Thymus (tissue), 2 donors: ENCODE measurements around the gene LTA. TPM values are rescaled to one million over a fixed set of nuclear protein-coding genes. Genes with fewer than 3 reads are reported as not detected.

Experiments used
- polyA plus RNA-seq: library from polyadenylated mRNA; stranded (reverse); fragments of 200-250 nt; gene quantifications from one replicate; pipeline ENCODE4 v1.2.3, GENCODE V29; 2013
- total RNA-seq: library from RNA; stranded (reverse); fragments of 120-200 nt; gene quantifications from one replicate; pipeline ENCODE4 v1.2.4, GENCODE V29; 2013
- donor health status: healthy.

The LTA gene
- total and polyA plus RNA-seq, 2 donors: 2.2 to 8.9 TPM

Other genes starting within 250 kb of the LTA start
Only the 30 nearest of the 34 such genes appear.
- gene HLA-B, start 215.1 kb upstream of the LTA start, total RNA-seq: 1,474 TPM
- gene HLA-B, start 215.1 kb upstream of the LTA start, polyA plus RNA-seq: 2,173 TPM
- 5.6 TPM for gene MICA, start 168.7 kb upstream of the LTA start, total RNA-seq
- 9.4 TPM for gene MICA, start 168.7 kb upstream of the LTA start, polyA plus RNA-seq
- 9.5 TPM for gene MICB, start 74.1 kb upstream of the LTA start, total RNA-seq
- 4.2 TPM for gene MICB, start 74.1 kb upstream of the LTA start, polyA plus RNA-seq
- not detected for gene MCCD1, start 43.3 kb upstream of the LTA start, total RNA-seq
- gene MCCD1, start 43.3 kb upstream of the LTA start, polyA plus RNA-seq: not detected
- 305 TPM for gene DDX39B, start 30.3 kb upstream of the LTA start, total RNA-seq
- 761 TPM for gene DDX39B, start 30.3 kb upstream of the LTA start, polyA plus RNA-seq
- 3.3 TPM for gene ATP6V1G2, start 25.7 kb upstream of the LTA start, total RNA-seq
- gene ATP6V1G2, start 25.7 kb upstream of the LTA start, polyA plus RNA-seq: 2.5 TPM
- 15.4 TPM for gene NFKBIL1, start 24.7 kb upstream of the LTA start, total RNA-seq
- 23.6 TPM for gene NFKBIL1, start 24.7 kb upstream of the LTA start, polyA plus RNA-seq
- 3.5 TPM for gene TNF, start 3.3 kb downstream of the LTA start, total RNA-seq
- 1.4 TPM for gene TNF, start 3.3 kb downstream of the LTA start, polyA plus RNA-seq
- 337 TPM for gene LTB, start 10.1 kb downstream of the LTA start, total RNA-seq
- 128 TPM for gene LTB, start 10.1 kb downstream of the LTA start, polyA plus RNA-seq
- 134 TPM for gene LST1, start 14.0 kb downstream of the LTA start, total RNA-seq
- gene LST1, start 14.0 kb downstream of the LTA start, polyA plus RNA-seq: 32.4 TPM
- gene NCR3, start 20.7 kb downstream of the LTA start, total RNA-seq: 2.7 TPM
- gene NCR3, start 20.7 kb downstream of the LTA start, polyA plus RNA-seq: 2.4 TPM
- 558 TPM for gene AIF1, start 42.9 kb downstream of the LTA start, total RNA-seq
- 198 TPM for gene AIF1, start 42.9 kb downstream of the LTA start, polyA plus RNA-seq
- 35.3 TPM for gene PRRC2A, start 48.4 kb downstream of the LTA start, total RNA-seq
- 148 TPM for gene PRRC2A, start 48.4 kb downstream of the LTA start, polyA plus RNA-seq
- gene BAG6, start 80.4 kb downstream of the LTA start, total RNA-seq: 101 TPM
- 271 TPM for gene BAG6, start 80.4 kb downstream of the LTA start, polyA plus RNA-seq
- 6.1 TPM for gene APOM, start 83.6 kb downstream of the LTA start, total RNA-seq
- 9.1 TPM for gene APOM, start 83.6 kb downstream of the LTA start, polyA plus RNA-seq
- 19.1 TPM for gene C6orf47, start 88.5 kb downstream of the LTA start, total RNA-seq
- 16.7 TPM for gene C6orf47, start 88.5 kb downstream of the LTA start, polyA plus RNA-seq
- gene GPANK1, start 92.7 kb downstream of the LTA start, total RNA-seq: 25.2 TPM
- gene GPANK1, start 92.7 kb downstream of the LTA start, polyA plus RNA-seq: 13.8 TPM
- gene CSNK2B, start 93.8 kb downstream of the LTA start, total RNA-seq: 169 TPM
- 169 TPM for gene CSNK2B, start 93.8 kb downstream of the LTA start, polyA plus RNA-seq
- gene LY6G5B, start 97.7 kb downstream of the LTA start, total RNA-seq: 2.3 TPM
- gene LY6G5B, start 97.7 kb downstream of the LTA start, polyA plus RNA-seq: 6.5 TPM
- gene LY6G5C, start 108.8 kb downstream of the LTA start, total RNA-seq: 0.90 TPM
- gene LY6G5C, start 108.8 kb downstream of the LTA start, polyA plus RNA-seq: 9.1 TPM
- gene ABHD16A, start 131.0 kb downstream of the LTA start, total RNA-seq: 50.0 TPM
- gene ABHD16A, start 131.0 kb downstream of the LTA start, polyA plus RNA-seq: 51.3 TPM
- 0.05 TPM for gene LY6G6F, start 134.6 kb downstream of the LTA start, total RNA-seq
- not detected for gene LY6G6F, start 134.6 kb downstream of the LTA start, polyA plus RNA-seq
- not detected for gene LY6G6D, start 143.1 kb downstream of the LTA start, total RNA-seq
- not detected for gene LY6G6D, start 143.1 kb downstream of the LTA start, polyA plus RNA-seq
- not detected for gene LY6G6C, start 149.5 kb downstream of the LTA start, total RNA-seq
- 7.0 TPM for gene LY6G6C, start 149.5 kb downstream of the LTA start, polyA plus RNA-seq
- gene MPIG6B, start 151.1 kb downstream of the LTA start, total RNA-seq: 0.14 TPM
- gene MPIG6B, start 151.1 kb downstream of the LTA start, polyA plus RNA-seq: 0.32 TPM
- 49.6 TPM for gene DDAH2, start 157.0 kb downstream of the LTA start, total RNA-seq
- gene DDAH2, start 157.0 kb downstream of the LTA start, polyA plus RNA-seq: 105 TPM
- 431 TPM for gene CLIC1, start 164.2 kb downstream of the LTA start, total RNA-seq
- 337 TPM for gene CLIC1, start 164.2 kb downstream of the LTA start, polyA plus RNA-seq
- gene MSH5, start 167.7 kb downstream of the LTA start, total RNA-seq: 8.4 TPM
- gene MSH5, start 167.7 kb downstream of the LTA start, polyA plus RNA-seq: 15.2 TPM
- 1.2 TPM for gene SAPCD1, start 190.4 kb downstream of the LTA start, total RNA-seq
- gene SAPCD1, start 190.4 kb downstream of the LTA start, polyA plus RNA-seq: 9.7 TPM
- gene VWA7, start 205.0 kb downstream of the LTA start, total RNA-seq: 0.76 TPM
- 0.66 TPM for gene VWA7, start 205.0 kb downstream of the LTA start, polyA plus RNA-seq